Motor neuron (in vitro differentiated cells): ENCODE data around the gene TEAD4. TPM values are rescaled to one million over a fixed set of nuclear protein-coding genes. Genes with fewer than 3 reads are reported as not detected.

Experiments used
- ATAC-seq, 8 experiments: fragments of 200-7000 bp; cut with Tn5 transposase; replicated peaks in 6 of 8; 2 replicates each; pipeline ENCODE4 v1.8.0; 2021; ENCODE audit warnings: mild to moderate bottlenecking in 8 of 8, moderate library complexity in 8 of 8
- H3K27ac ChIP-seq, 2 donors: fragments of 250-450 bp; sonication (Bioruptor Pico); 2 replicates each; pipeline ENCODE4 v1.9.0; 2021; ENCODE audit warnings: antibody characterized with exemption in 2 of 2, mild to moderate bottlenecking in 2 of 2, moderate library complexity in 1 of 2
- H3K4me1 ChIP-seq, 2 donors: fragments of 250-450 bp; sonication (Bioruptor Pico); replicated peaks in 1 of 2; 2 replicates each; pipeline ENCODE4 v1.6.1; 2021; ENCODE audit warnings: antibody characterized with exemption in 2 of 2, mild to moderate bottlenecking in 2 of 2, moderate library complexity in 1 of 2
- H3K4me3 ChIP-seq, 5 donors: fragments of 250-450 bp; sonication (Bioruptor Pico); 2 replicates each; pipeline ENCODE4 v1.9.0; 2021; ENCODE audit warnings: antibody characterized with exemption in 5 of 5, mild to moderate bottlenecking in 5 of 5, moderate library complexity in 4 of 5
- WGBS, 10 experiments: fragments of 450-650 bp; shearing (Covaris generic); methylation state at CpG; one replicate each; pipeline ENCODE4 v1.0.0; 2022; 5-methylcytosine and 5-hydroxymethylcytosine counted together
- in situ Hi-C, 9 experiments: fragments of 400-800 bp; cut with MboI; loops; one replicate each; pipeline ENCODE4 v1.15.0; 2021; ENCODE audit warnings: low sequenced_read_pairs in 9 of 9, low pct_unique_long_range_greater_than_20kb in 2 of 9; ENCODE audit not compliant: unreplicated experiment in 9 of 9
- total RNA-seq, 8 experiments: library from RNA; unstranded; fragments of 300-600 nt; gene quantifications; 2 replicates each; pipeline versions ENCODE4 v1.2.3 to v1.2.4, GENCODE V29; 2022

TEAD4 gene
- total RNA-seq, 8 experiments from 2014 or later, result 0.98 to 21.0 (median 9.1) TPM

GRCh38 chr12:3085341-3086139 is 126.3 kb downstream of the TEAD4 start:
- 0 to 90% (median 62%) methylated on average over 1 to 10 of the region's 19 CpGs; no CpG with 5 or more reads in 1 of the 10 experiments for WGBS, 10 experiments
- in situ Hi-C loops, result no loop called here

GRCh38 chr12:3086211-3086610 is 127.0 kb downstream of the TEAD4 start:
- 52 to 100% (median 68%) methylated on average over 1 to 4 of the region's 4 CpGs; no CpG with 5 or more reads in 2 of the 10 experiments for WGBS, 10 experiments
- peaks cover 13% of the 10 kb centered on the region in 2 donors for H3K4me1 ChIP-seq
- H3K4me3 ChIP-seq, result no peak overlapping the region
- peak in 3 of 8 experiments; percentile 25 to 63 (median 53) for ATAC-seq
- H3K27ac ChIP-seq, result no peak overlapping the region
- in situ Hi-C loops, result no loop called here

More at GRCh38 chr12:3085341-3086139, 126.3 kb downstream of the TEAD4 start:
- Histone ChIP-seq H3K27ac (no peak overlapping the region), H3K4me1 (peaks cover 7% of the 10 kb centered on the region in 2 donors), H3K4me3 (no peak overlapping the region)
- ATAC-seq, result peak in 3 of 8 experiments; percentile 38 to 52 (median 47)

- WGBS, 10 experiments, result 77 to 99% (median 80%) methylated on average over 1 to 8 of the region's 9 CpGs; no CpG with 5 or more reads in 3 of the 10 experiments
- H3K4me3 ChIP-seq, result no peak overlapping the region
- no peak for ATAC-seq
- in situ Hi-C loops, result no loop called here
- peaks cover 18 to 19% of the 10 kb centered on the region in 2 donors for H3K4me1 ChIP-seq
- no peak overlapping the region for H3K27ac ChIP-seq
Observed at GRCh38 chr12:3086729-3087323, 127.6 kb downstream of the TEAD4 start.

GRCh38 chr12:3087758-3088650 is 128.8 kb downstream of the TEAD4 start:
- ATAC-seq, result peak; percentile 32 to 60 (median 52)
- in situ Hi-C loops, result no loop called here
- H3K4me1 ChIP-seq, result peaks cover 30 to 31% of the 10 kb centered on the region in 2 donors
- H3K4me3 ChIP-seq, result no peak overlapping the region
- 60 to 100% (median 82%) methylated on average over 1 to 3 of the region's 11 CpGs; no CpG with 5 or more reads in 5 of the 10 experiments for WGBS, 10 experiments
- H3K27ac ChIP-seq, result no peak overlapping the region

- WGBS, 10 experiments, result 60 to 100% (median 98%) methylated on average over 1 to 5 of the region's 5 CpGs; no CpG with 5 or more reads in 4 of the 10 experiments
- Histone ChIP-seq H3K27ac (no peak overlapping the region), H3K4me3 (no peak overlapping the region), H3K4me1 (peaks cover 32% of the 10 kb centered on the region in 2 donors)
- in situ Hi-C loops, result no loop called here
- ATAC-seq, result no peak
Observed at GRCh38 chr12:3089588-3089987, 130.4 kb downstream of the TEAD4 start.

Other genes with a start within 250 kb of the TEAD4 start
- gene FKBP4, start 164.4 kb upstream of the TEAD4 start, total RNA-seq, result 100 to 1,000 TPM in 5 of 8 experiments, 10 to 100 TPM in 3; 45.3 to 127 (median 103) TPM
- 10 to 100 TPM; 14.9 to 44.7 (median 19.5) TPM for gene ITFG2, start 146.7 kb upstream of the TEAD4 start, total RNA-seq
- 1 to 10 TPM in 7 of 8 experiments, under 1 TPM in 1; 1.00 to 4.1 (median 1.7) TPM for gene NRIP2, start 124.4 kb upstream of the TEAD4 start, total RNA-seq
- gene TEX52, start 102.4 kb upstream of the TEAD4 start, total RNA-seq, result 1 to 10 TPM in 2 of 8 experiments, under 1 TPM in 3, not detected in 3; 0.16 to 1.5 (median 0.29) TPM
- gene FOXM1, start 82.2 kb upstream of the TEAD4 start, total RNA-seq, result 10 to 100 TPM in 3 of 8 experiments, 1 to 10 TPM in 3, under 1 TPM in 2; 0.76 to 37.9 (median 1.4) TPM
- gene RHNO1, start 82.2 kb upstream of the TEAD4 start, total RNA-seq, result 10 to 100 TPM in 7 of 8 experiments, 1 to 10 TPM in 1; 9.8 to 37.6 (median 28.9) TPM
- gene TULP3, start 68.5 kb upstream of the TEAD4 start, total RNA-seq, result 10 to 100 TPM; 11.7 to 25.1 (median 15.4) TPM
- gene TSPAN9, start 118.0 kb downstream of the TEAD4 start, total RNA-seq, result 10 to 100 TPM in 4 of 8 experiments, 1 to 10 TPM in 4; 7.9 to 35.6 (median 13.5) TPM